Measurements from ENCODE around the gene DHX32. TPM values are rescaled to one million over a fixed set of nuclear protein-coding genes. Genes with fewer than 3 reads are reported as not detected.

The DHX32 gene
- total RNA-seq, 1 experiment from 2014 or later, result 12.0 TPM

GRCh38 chr10:125848371-125848770 is 32.7 kb downstream of the DHX32 start:
- H3K79me1 ChIP-seq (ENCODE audit: insufficient read depth, low read depth, low read length, poor library complexity, severe bottlenecking), result no peaks in the 10 kb centered on the region
- no peak overlapping the region for H3K14ac ChIP-seq (ENCODE audit: insufficient read depth, low read length)
- peaks cover 15 to 42% (median 30%) of the 10 kb centered on the region in 3 experiments for H3K36me3 Mint-ChIP-seq (ENCODE audit: insufficient read depth in 1 of 3, low read depth in 3 of 3)

More at GRCh38 chr10:125848371-125848770, 32.7 kb downstream of the DHX32 start:
- no peaks in the 10 kb centered on the region for H3K9me3 ChIP-seq (ENCODE audit: control insufficient read depth, low read depth, low read length)
- H2AFZ ChIP-seq (ENCODE audit: low read length), result no peak overlapping the region
- Mint-ChIP-seq H3K4me3 (no peak overlapping the region), H3K9me3 (no peaks in the 10 kb centered on the region), H3K27ac (no peak overlapping the region; a peak in 1 of 7 replicates), H3K4me1 (no peaks in the 10 kb centered on the region), H3K27me3 (ENCODE audit: low read depth) (no peaks in the 10 kb centered on the region)
- no peak overlapping the region for H3K4me2 ChIP-seq (ENCODE audit: insufficient read depth, insufficient read length, low read length)
- no peak overlapping the region for H2AK5ac ChIP-seq (ENCODE audit: insufficient read length, low read length)
- H3K23me2 ChIP-seq (ENCODE audit: insufficient read length, low read depth, low read length, poor library complexity, severe bottlenecking), result no peaks in the 10 kb centered on the region
- H2BK15ac ChIP-seq (ENCODE audit: low read depth, low read length), result no peak overlapping the region
- no peak for TF ChIP-seq CTCF (conservative IDR thresholded peaks at IDR 0.05)
- no peak overlapping the region for H3K4ac ChIP-seq (ENCODE audit: low read depth, low read length)
- peaks cover 2% of the 10 kb centered on the region for H4K20me1 ChIP-seq (ENCODE audit: control insufficient read depth, insufficient read depth, insufficient read length)
- H3K27ac ChIP-seq (ENCODE audit: insufficient read length, low read depth, low read length), result no peak overlapping the region
- H3K9ac ChIP-seq (ENCODE audit: extremely low read depth, insufficient read length, low read length), result no peak overlapping the region
- H3K23ac ChIP-seq (ENCODE audit: insufficient read length, low read depth, low read length), result no peak overlapping the region
- no peaks in the 10 kb centered on the region for H3K79me2 ChIP-seq (ENCODE audit: insufficient read depth, low read length)
- H2BK5ac ChIP-seq (ENCODE audit: insufficient read length, low read length), result no peak overlapping the region
- WGBS (ENCODE audit: extremely low coverage, insufficient read length, low lambda C conversion rate), result no CpG with 5 or more reads among the region's 2 CpGs
- no peak overlapping the region for H4K5ac ChIP-seq (ENCODE audit: insufficient read length, low read depth, low read length)
- H2BK12ac ChIP-seq (ENCODE audit: insufficient read length, low read depth, low read length), result no peak overlapping the region
- H2BK20ac ChIP-seq (ENCODE audit: low read depth, low read length, poor library complexity, severe bottlenecking), result no peak overlapping the region
- no peak for DNase-seq
- no peaks in the 10 kb centered on the region for H3K27me3 ChIP-seq (ENCODE audit: insufficient read depth, low read length)
- no peak overlapping the region for H3T11ph ChIP-seq (ENCODE audit: low read length)
- H4K91ac ChIP-seq (ENCODE audit: insufficient read length, low read depth, low read length), result no peak overlapping the region
- no peak overlapping the region for H3K18ac ChIP-seq (ENCODE audit: insufficient read length, low read depth, low read length)
- H3K56ac ChIP-seq (ENCODE audit: insufficient read length, low read depth, low read length), result no peak overlapping the region
- H3K4me1 ChIP-seq (ENCODE audit: insufficient read depth, low read length), result no peaks in the 10 kb centered on the region
- H2BK120ac ChIP-seq (ENCODE audit: low read depth, low read length, poor library complexity, severe bottlenecking), result no peak overlapping the region
- no peak overlapping the region for H4K8ac ChIP-seq (replicated peaks; ENCODE audit: insufficient read length, low read depth, low read length)
